WTC11 (cell line): ENCODE data around the gene SCN8A. TPM values are rescaled to one million over a fixed set of nuclear protein-coding genes. Genes with fewer than 3 reads are reported as not detected.

ENCODE experiments used
- ATAC-seq: fragments of 200-7000 bp; cut with Tn5 transposase; 2 replicates; pipeline ENCODE4 v1.10.0; 2021; ENCODE audit warnings: mild to moderate bottlenecking, moderate library complexity
- CTCF ChIA-PET: fragments of 300-600 bp; sonication (Branson Sonifier 250); formaldehyde crosslinking; loops from one replicate; lab custom pipeline; 2021; ENCODE audit warnings: antibody characterized with exemption; lab: Charles Lee
- POLR2A ChIA-PET: fragments of 350-600 bp; sonication (Branson Sonifier 250); formaldehyde crosslinking; loops from one replicate; lab custom pipeline; 2021; ENCODE audit warnings: antibody characterized with exemption; lab: Charles Lee
- DNase-seq: peaks from one replicate; pipeline ENCODE4 v3.0.0; 2021; ENCODE audit warnings: low spot score
- H3K27ac Mint-ChIP-seq: 2 replicates; pipeline ENCODE4 v1.8.0; 2021; ENCODE audit warnings: mixed read lengths
- H3K27me3 Mint-ChIP-seq: 2 replicates; pipeline ENCODE4 v1.8.0; 2021; ENCODE audit warnings: low read depth, mild to moderate bottlenecking, moderate library complexity, mixed read lengths
- H3K36me3 Mint-ChIP-seq: 2 replicates; pipeline ENCODE4 v1.8.0; 2021; ENCODE audit warnings: mixed read lengths
- H3K4me1 Mint-ChIP-seq: 2 replicates; pipeline ENCODE4 v1.8.0; 2022; ENCODE audit warnings: mixed read lengths
- H3K4me3 Mint-ChIP-seq: 2 replicates; pipeline ENCODE4 v1.8.0; 2021; ENCODE audit warnings: mild to moderate bottlenecking, moderate library complexity, mixed read lengths
- H3K9me3 Mint-ChIP-seq: 2 replicates; pipeline ENCODE4 v1.8.0; 2021; ENCODE audit warnings: mixed read lengths
- AFF4 ChIP-seq: sonication (generic); formaldehyde crosslinking; IDR thresholded peaks from 2 replicates; pipeline ENCODE4 v1.8.1; 2023; ENCODE audit warnings: mild to moderate bottlenecking, missing genetic modification reagents, borderline replicate concordance
- E2F4 ChIP-seq: sonication (generic); formaldehyde crosslinking; IDR thresholded peaks from 2 replicates; pipeline ENCODE4 v1.8.1; 2022; ENCODE audit warnings: low read depth, mild to moderate bottlenecking, moderate library complexity, missing genetic modification reagents, borderline replicate concordance
- E2F5 ChIP-seq: sonication (generic); formaldehyde crosslinking; IDR thresholded peaks from 2 replicates; pipeline ENCODE4 v1.8.1; 2022; ENCODE audit warnings: mild to moderate bottlenecking, moderate library complexity, missing genetic modification reagents
- EMX1 ChIP-seq: fragments of 250-450 bp; sonication (Bioruptor Pico); IDR thresholded peaks from 2 replicates; pipeline ENCODE4 v1.8.0; 2021; ENCODE audit warnings: mild to moderate bottlenecking
- ETV6 ChIP-seq: sonication (generic); formaldehyde crosslinking; IDR thresholded peaks from 2 replicates; pipeline ENCODE4 v1.8.1; 2022; ENCODE audit warnings: mild to moderate bottlenecking, missing genetic modification reagents
- NR1H2 ChIP-seq: sonication (generic); formaldehyde crosslinking; IDR thresholded peaks from 2 replicates; pipeline ENCODE4 v1.9.0; 2021; ENCODE audit warnings: mild to moderate bottlenecking, moderate library complexity, missing genetic modification reagents
- PRDM15 ChIP-seq: sonication (generic); formaldehyde crosslinking; IDR thresholded peaks from 2 replicates; pipeline ENCODE4 v1.8.0; 2022; ENCODE audit warnings: missing genetic modification reagents
- ZNF396 ChIP-seq: fragments of 250-450 bp; sonication (Bioruptor Pico); IDR thresholded peaks from 2 replicates; pipeline ENCODE4 v1.8.0; 2021; ENCODE audit warnings: mild to moderate bottlenecking, moderate library complexity, borderline replicate concordance
- ZNF416 ChIP-seq: fragments of 250-450 bp; sonication (Bioruptor Pico); IDR thresholded peaks from 2 replicates; pipeline ENCODE4 v1.9.0; 2021; ENCODE audit warnings: mild to moderate bottlenecking, inconsistent platforms
- ZNF425 ChIP-seq: fragments of 250-450 bp; sonication (Bioruptor Pico); conservative IDR thresholded peaks from 2 replicates; pipeline ENCODE4 v1.9.0; 2021; ENCODE audit warnings: mild to moderate bottlenecking
- total RNA-seq: library from RNA; stranded (reverse); gene quantifications from 3 replicates; pipeline ENCODE4 v1.2.3, GENCODE V29; 2021
- TF ChIP-seq, protein P1 (sequence below): fragments of 250-450 bp; sonication (Bioruptor Pico); IDR thresholded peaks from 2 replicates; pipeline ENCODE4 v2.1.2; 2022; ENCODE audit warnings: mild to moderate bottlenecking, moderate library complexity

Gene SCN8A
- total RNA-seq, 1 experiment from 2014 or later, result 14.4 TPM

DNA sequence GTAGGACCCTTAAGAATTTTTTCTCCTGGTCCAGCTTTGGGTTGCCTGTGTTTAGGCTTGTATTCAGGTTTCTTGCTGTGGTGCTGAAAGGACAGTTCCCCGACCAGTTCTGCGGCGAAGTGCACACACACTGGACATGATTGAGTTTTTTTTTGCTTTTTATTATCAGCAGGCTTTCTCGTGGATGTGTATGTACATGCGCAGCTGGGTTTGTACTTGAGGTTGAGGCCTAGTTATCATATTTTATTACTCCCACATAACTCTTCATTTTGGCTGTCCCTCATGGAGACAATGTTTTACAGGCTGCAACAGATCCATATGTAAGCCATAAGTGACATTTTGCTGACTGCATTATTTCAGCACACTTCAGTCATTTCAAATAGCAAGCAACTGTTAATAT lies 2.5 kb downstream of the SCN8A start (continued):
- TF ChIP-seq AFF4 (CRISPR knock-in tag), result no peak
- no peak for TF ChIP-seq NR1H2
- no peak for TF ChIP-seq ZNF416 (CRISPR knock-in tag)
- TF ChIP-seq ETV6, result no peak
- TF ChIP-seq E2F4 (CRISPR knock-in tag), result no peak
- no peak for TF ChIP-seq E2F5 (CRISPR knock-in tag)
- TF ChIP-seq, protein P1, sequence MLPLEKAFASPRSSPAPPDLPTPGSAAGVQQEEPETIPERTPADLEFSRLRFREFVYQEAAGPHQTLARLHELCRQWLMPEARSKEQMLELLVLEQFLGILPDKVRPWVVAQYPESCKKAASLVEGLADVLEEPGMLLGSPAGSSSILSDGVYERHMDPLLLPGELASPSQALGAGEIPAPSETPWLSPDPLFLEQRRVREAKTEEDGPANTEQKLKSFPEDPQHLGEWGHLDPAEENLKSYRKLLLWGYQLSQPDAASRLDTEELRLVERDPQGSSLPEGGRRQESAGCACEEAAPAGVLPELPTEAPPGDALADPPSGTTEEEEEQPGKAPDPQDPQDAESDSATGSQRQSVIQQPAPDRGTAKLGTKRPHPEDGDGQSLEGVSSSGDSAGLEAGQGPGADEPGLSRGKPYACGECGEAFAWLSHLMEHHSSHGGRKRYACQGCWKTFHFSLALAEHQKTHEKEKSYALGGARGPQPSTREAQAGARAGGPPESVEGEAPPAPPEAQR (CRISPR knock-in tag), result no peak

DNA sequence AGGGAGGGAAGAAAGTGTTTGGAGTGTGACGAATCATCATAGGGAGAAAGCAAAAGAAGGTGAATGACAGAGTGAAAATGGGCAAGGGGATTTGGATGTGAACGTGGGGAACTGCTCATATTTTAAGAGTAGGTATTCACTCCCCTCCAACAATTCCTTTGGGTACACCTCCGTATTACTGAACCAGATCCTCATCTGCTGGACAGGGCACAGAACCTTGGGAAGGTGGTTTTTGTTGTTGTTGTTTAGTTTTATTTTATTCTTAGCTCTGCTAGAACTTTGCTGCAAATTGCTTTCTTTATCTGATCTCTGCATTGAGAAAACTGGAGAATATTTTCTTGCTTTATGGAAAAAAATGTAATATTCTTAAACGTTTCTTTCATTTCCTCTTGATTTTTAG lies 7.1 kb downstream of the SCN8A start:
- ATAC-seq (no peak), DNase-seq (no peak)
- ChIA-PET POLR2A (no interaction called here), CTCF (no interaction called here)
- H3K27ac Mint-ChIP-seq, result no peak overlapping the region
- TF ChIP-seq ZNF396 (CRISPR knock-in tag), result no peak
- no peak for TF ChIP-seq EMX1
- TF ChIP-seq ZNF425 (CRISPR knock-in tag), result no peak
- TF ChIP-seq PRDM15 (CRISPR knock-in tag), result no peak
- TF ChIP-seq NR1H2, result no peak
- H3K4me1 Mint-ChIP-seq, result peaks cover 23% of the 10 kb centered on the region
- H3K9me3 Mint-ChIP-seq, result no peaks in the 10 kb centered on the region
- H3K36me3 Mint-ChIP-seq, result no peaks in the 10 kb centered on the region
- H3K27me3 Mint-ChIP-seq, result no peaks in the 10 kb centered on the region
- H3K4me3 Mint-ChIP-seq, result no peak overlapping the region
